GM18868 (cell line): ENCODE measurements around the gene CFAP126.
A peak's percentile ranks its signal among the peaks of the same experiment; 100 is the strongest.
"Not testable (repeated sequence)": the region's sequence is repeated elsewhere in the genome, so short reads cannot be mapped to it uniquely, and the experiment has no call there.

Source experiments
- ATAC-seq: cut with Tn5 transposase; IDR thresholded peaks from one replicate; pipeline ENCODE4 v1.9.1; 2021; ENCODE audit warnings: mild to moderate bottlenecking, moderate library complexity; ENCODE audit not compliant: unreplicated experiment

The CFAP126 gene, protein sequence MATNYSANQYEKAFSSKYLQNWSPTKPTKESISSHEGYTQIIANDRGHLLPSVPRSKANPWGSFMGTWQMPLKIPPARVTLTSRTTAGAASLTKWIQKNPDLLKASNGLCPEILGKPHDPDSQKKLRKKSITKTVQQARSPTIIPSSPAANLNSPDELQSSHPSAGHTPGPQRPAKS

DNA sequence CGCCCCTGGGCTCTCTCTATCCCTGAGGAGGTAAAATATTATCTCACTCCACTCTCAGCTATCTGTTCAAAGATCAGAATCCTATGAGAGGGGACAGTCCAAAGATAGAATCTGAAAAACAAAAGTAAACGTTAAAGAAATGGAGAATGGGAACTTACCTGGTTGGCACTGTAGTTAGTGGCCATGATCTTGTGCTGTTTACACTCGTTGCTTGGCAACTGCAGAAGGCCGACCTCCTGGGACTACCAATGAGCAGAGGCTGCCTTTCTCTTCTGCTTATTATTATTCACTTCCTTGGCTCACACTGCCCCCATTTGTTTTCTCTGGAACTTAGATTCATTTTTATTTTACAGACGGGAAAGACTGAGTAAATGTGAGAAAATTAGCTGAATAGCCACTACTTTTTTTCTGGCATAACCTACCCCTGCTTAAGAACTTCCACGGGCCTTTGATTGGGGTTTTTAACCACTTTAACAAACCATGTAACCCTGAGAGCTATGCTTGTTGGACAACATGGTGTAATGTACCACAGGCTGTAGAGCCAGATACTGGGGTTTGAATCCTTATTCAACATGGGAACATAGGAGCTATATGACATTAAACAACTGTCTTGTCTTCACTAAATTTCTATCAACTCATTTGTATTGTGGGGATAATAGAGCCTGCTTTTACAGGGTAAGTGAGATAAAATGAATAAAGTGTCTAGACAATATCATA, at the start of gene CFAP126:
Gene CFAP126 (minus strand): TSS at position 193 of the 717 bp plus-strand sequence. CDS start 8 bp downstream, at position 185.
- peak; percentile 99 for ATAC-seq

DNA sequence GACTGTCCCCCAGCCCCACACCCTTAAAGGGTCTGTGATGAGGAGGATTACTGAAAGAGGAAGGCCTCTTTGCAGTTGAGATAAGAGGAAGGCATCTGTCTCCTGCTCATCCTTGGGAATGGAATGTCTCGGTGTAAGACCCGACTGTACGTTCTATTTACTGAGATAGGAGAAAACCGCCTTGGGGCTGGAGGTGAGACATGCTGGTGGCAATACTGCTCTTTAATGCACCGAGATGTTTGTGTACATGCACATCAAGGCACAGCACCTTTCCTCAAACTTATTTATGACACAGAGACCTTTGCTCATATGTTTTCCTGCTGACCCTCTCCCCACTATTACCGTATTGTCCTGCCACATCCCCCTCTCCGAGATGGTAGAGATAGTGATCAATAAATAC, 45.4 kb upstream of the CFAP126 start:
- ATAC-seq, result not testable (repeated sequence)

DNA sequence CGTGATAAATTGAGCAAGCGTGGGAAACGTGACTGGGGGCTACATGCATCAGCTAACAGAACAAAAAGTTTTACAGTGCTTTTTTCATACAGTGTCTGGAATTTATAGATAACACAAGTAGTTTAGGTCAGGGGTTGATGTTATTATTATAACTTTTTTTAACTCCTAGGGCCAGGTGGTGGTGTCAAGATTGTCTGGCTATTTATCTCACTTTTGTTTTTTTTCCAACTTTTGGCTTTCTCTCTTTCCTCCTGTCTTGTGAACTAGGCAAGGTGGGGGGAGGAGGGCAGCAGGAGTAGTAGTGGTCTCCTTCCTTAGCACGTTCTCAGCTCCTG, 42.9 kb upstream of the CFAP126 start:
- not testable (repeated sequence) for ATAC-seq

DNA sequence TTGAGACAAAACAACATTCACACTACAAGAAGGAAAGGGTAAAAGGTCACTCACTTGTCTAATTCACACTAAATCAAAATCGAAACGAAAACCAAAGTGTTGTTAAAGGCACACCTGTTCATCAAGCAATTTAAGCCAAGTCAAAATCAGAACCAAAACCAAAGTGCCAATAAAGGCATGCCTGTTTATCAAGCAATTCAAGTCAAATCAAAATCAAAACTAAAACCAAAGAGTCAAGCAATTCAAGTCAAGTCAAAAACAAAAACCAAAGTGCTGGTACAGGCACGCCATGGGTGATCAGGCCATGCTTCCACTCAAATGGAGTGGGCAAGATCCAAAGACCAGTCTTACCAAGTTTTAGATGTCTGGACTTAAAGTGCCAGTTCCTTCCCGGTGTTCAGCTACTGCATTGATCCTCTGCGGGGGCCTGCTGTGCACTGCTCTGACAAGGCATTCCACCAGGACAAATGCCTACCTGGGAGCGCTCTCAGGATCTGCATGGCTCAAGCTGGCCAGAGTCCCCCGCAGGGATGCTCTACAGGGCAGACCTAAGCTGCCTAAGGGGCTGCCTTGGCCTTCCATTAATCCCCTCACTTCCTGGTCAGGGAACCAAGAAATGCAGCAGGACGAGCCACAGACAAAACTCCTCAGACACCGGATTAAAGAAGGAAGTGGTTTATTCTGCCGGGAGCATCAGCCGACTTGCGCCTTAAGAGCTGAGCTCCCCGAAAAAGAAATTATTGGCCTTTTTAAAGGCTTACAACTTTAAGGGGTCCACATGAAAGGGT, 42.4 kb upstream of the CFAP126 start:
- peak; percentile 42 for ATAC-seq

DNA sequence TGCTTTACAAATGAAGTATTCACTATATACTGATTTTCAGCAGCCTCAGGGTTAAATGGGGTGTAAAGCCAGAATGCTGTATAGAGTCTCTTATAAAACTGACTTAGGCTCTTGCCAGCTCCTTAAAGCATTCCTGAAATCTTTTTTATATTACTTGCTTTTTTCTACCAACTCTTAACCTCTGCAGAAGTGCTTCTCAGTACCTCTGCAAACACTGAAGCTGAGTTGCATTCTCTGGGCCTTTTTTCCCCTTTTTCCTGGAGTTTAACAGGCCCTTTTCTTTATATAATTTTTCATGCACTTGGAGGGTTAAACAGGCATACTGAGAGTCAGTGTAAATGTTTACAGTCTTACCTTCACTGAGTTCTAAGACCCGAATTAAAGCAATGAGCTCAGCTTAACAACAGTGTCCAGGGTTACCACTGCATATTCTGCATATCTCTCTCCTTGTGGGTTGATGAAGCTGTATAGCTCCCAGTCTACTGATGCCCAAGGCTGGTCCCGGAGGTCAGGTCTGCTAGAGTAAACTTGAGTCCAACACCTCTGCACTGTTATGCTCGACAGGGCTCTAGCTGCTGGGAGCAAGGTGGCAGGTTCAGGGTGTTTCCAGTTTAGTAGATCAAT, 40.9 kb upstream of the CFAP126 start:
- no peak for ATAC-seq

DNA sequence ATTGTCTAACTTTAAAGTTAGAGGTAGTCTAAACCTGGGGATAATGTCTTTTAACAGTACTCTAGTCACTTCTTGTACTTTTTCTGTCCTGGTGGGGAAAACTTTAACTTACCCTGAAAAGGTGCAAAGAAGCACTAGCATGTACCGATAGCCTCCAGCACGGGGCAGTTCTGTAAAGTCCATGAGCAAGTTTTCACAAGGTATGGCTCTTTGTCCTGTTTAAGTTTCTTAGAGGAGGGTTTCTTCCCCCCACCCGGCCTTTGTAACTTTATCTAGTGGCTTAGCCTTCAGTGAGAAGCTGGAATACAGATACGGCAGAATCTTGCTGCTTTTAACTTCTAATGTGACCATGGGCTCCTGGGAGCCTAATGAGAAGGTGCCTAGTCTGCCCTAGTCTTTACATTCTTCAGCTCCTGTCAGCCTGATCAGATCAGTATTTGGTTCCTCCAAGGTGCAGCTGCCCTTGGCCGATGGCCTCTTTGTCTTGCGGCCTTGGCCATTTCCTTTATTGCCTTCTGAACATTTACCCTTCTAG, 39.8 kb upstream of the CFAP126 start:
- ATAC-seq, result no peak

DNA sequence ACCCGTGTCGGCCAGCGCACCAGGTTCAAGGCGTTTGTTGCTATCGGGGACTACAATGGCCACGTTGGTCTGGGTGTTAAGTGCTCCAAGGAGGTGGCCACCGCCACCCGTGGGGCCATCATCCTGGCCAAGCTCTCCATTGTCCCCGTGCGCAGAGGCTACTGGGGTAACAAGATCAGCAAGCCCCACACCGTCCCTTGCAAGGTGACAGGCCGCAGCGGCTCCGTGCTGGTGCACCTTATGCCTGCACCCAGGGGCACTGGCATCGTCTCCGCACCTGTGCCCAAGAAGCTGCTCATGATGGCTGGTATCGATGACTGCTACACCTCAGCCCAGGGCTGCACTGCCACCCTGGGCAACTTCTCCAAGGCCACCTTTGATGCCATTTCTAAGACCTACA, 38.9 kb upstream of the CFAP126 start:
- not testable (repeated sequence) for ATAC-seq

DNA sequence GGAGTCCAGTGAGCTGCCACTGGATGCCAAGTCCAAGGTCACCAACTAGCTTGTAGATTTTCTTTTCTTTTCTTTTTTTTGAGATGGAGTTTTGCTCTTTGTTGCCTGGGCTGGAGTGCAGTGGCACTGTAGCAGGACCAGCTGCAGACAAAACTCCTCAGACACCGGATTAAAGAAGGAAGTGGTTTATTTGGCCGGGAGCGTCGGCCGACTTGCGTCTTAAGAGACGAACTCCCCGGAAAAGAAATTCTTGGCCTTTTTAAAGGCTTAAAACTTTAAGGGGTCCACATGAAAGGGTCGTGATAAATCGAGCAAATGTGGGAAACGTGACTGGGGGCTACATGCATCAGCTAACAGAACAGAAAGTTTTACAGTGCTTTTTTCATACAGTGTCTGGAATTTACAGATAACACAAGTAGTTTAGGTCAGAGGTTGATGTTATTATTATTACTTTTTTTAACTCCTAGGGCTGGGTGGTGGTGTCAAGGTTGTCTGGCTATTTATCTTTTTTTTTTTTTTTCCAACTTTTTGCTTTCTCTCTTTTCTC, 36.4 kb upstream of the CFAP126 start:
- ATAC-seq, result no peak

DNA sequence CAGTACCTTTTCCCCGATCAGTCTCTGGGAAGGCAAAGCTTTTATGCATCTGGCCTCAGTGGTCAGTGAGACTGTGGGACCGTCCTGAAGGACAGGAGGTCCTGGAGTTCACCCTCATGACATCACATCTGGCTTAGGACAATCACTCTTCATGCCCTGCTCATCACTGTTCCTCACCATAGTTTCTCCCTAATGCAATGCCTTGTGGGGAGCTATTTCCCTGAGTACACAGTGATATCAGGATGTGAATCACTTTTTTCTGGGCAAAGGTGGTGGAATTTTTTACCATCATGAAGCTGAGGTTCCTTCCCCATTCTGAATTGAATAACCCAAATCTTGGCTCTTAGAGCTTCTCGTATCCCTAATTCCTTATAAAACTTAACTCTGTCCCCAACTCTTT, 34.8 kb upstream of the CFAP126 start:
- no peak for ATAC-seq

DNA sequence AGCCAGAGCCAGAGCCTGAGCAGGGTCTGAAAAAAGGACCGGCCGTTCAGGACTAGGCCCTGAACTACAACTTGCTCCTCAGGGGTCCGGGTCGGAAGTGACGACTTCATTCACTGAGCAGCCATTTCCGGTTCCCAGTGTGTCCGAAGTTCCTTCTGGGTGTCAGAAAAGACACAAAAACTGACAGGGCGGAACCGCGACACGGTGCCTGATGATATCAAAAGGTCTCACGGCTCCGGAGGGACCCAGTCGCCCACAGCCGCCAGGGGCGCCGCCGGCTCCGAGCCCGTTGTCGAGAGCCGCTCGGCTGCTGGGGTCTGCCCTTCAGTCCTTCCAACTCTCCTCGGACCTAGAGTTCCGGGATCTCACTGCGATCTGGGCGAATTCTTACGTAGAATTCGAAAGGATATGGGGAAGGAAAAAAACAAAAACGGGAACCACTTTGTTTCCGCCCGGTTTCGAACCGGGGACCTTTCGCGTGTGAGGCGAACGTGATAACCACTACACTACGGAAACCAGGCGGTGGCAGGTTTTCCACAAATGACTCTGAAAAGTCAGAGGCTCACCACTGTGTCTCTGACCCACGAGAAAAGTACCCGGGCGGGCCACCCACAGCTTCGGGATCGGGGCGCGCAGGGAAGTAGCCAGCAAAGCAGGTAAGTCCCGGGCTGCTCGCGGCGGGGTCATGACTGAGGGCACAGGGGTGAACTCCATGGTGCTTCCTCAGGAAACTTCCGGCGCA, 31.8 kb upstream of the CFAP126 start:
- peak; percentile 81 for ATAC-seq

DNA sequence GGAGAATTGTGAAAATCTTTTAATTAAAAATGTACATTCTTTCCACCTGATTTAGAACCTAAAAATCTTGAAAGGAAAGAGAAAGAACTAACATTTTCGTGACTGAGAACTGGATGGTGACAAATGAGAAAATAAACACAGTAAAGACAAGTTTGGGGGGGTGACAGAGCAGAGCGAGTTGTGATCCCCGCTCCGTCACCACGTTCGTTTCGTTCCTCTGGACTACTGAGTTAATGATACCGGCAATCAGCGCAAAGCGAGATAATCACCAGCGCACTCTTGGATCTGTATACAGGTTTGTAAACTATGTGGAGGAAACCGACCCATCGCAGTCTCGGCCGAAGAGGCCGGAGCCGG, 31.2 kb upstream of the CFAP126 start:
- peak; percentile 19 for ATAC-seq

DNA sequence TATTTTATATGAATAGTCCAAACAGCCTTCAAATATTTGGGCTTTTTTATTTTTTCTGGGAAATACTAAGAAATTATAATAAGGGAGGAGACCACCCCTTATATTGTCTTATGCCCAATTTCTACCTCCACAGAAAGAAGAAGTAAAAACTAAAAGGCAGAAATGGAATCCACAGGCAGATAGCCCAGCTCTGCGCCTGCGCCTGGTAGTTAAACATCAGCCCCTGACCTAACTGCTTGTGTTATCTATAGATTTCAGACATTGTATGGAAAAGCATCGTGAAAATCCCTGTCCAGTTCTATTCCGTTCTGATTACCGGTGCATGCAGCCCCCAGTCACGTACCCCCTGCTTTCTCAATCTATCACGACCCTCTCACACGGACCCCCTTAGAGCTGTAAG, 29.4 kb upstream of the CFAP126 start:
- ATAC-seq, result not testable (repeated sequence)

DNA sequence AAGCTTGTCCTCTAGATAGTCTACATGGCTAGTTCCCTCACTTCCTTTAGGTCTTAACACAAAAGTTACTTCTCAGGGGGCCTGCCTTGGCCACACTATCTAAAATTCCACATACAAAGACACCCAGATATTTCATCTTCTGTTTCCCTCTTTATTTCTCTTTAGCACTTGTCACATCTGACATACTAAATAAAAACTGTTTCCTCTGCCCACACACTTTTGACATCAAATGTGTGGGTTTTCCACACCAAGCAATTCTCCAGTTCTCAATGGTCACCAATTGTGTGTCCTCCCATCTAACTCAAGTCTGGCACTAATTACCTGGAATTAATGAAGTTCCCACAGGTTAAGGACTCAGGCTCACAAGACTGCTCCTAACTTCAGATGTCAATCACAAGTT, 25.5 kb upstream of the CFAP126 start:
- no peak for ATAC-seq

DNA sequence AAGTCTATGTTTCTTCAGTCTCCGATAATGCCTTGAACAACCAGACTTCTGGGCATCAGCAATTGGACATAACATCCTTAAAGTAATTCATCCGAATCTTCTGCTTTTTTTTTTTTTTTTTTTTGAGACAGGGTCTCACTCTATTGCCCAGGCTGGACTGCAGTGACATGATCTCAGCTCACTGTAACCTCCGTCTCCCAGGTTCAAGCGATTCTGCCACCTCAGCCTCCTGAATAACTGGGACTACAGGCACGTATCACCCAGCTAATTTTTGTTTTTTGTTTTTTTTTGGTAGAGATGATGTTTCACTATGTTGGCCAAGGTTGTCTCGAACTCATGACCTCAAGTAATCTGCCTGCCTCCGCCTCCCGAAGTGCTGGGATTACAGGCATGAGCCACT, 23.9 kb upstream of the CFAP126 start:
- no peak for ATAC-seq

DNA sequence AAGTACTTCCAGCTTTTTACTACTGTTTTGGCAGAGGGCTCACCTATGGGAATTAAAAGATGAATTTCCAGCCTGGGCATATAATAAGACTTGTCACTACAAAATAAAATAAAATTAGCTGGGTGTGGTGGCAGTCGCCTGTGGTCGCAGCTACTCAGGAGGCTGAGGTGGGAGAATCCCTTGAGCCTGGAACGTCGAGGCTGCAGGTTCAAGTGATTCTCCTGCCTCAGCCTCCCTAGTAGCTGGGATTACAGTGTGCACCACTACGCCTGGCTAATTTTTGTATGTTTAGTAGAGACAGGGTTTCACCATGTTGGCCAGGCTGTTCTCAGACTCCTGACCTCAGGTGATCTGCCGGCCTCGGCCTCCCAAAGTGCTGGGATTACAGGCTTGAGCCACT, 23.5 kb upstream of the CFAP126 start:
- ATAC-seq, result not testable (repeated sequence)

DNA sequence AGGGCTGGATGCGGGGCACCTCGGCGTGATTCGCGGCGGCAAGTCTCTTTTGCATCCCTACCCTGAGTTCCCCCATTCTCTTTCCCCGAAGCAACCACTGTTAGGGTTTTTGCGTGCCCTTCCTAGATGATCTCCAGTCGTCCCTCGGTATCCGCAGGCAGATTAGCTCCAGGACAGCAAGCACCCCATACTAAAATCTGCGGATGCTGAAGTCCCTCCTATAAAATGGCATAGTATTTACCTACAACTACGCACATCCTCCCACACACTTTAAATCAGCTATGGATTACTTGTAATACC, 22.8 kb upstream of the CFAP126 start:
- peak; percentile 9 for ATAC-seq

DNA sequence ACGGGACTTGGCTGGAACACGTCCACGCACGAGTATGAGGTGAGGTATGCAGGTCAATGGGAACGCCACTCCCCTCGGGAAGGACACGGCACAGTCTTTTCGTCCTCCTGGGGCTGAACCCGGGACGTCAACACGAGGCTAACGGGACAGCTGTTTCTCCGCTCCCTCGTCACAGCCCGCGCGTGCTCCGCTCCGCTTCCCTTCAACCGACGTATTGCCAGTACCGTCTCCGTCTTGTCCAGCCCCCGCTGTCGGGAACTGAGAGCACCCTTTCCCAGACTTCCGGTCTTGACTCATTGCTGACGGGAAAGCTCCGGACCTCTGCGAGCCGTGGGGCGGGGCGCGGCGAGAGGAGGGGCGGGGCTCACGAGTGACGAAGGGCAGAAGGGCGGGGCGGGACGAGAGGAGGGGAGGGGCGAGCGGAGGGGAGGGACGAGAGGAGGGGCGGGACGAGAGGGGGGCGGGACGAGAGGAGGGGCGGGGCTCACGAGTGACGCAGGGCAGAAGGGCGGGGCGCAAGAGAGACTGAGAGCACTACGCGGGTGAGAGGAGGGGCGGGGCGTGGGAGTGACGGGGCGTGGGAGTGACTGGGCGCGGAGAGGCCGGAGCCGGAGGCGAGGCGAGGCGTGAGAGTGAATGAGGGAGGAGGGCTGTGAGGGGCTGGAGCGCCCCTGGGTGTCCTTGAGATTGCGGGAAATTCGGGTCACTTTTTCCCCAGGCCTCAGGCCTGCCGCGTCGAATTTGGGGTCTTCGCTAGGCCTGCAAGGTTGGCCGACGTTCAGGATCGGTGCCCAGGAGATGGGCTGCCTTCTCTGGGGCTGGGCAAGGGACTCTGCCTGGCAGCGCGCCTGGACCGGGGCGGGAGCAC, 22.2 kb upstream of the CFAP126 start:
- peak; percentile 83 for ATAC-seq

DNA sequence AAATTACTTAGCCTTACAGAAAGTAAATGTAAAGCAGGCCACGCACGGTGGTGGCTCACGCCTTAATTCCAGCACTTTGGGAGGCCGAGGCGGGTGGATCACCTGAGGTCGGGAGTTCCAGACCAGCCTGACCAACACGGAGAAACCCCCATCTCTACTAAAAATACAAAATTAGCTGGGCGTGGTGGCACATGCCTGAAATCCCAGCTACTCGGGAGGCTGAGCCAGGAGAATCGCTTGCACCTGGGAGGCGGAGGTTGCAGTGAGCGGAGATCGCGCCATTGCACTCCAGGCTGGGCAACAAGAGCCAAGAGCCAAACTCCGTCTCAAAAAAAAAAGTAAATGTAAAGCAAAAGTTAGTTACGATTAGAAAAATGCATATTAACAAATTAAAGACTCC, 21.5 kb upstream of the CFAP126 start:
- ATAC-seq, result not testable (repeated sequence)

DNA sequence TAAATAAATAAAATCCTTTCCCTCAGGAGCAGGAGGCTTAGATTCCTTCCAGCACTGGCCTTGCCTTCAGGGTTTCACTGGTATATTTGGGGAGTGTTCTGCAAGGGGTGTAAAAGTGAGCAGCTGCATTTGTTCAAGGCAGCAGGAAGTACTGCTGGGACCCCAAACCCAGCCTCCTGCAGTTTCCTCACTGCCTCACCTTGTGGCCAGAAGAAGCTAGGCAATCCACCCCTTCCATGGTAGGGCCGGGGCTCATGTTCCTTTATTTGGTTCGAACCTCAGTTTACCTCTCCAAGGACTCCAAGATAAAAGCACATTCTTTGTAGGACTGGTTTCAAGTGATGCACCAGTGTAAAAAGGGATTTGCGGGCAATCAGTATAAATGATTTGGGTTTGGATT, 21.0 kb upstream of the CFAP126 start:
- ATAC-seq, result no peak
